Liver (tissue), 9 donors: ENCODE measurements around the gene MAPKBP1. TPM values are rescaled to one million over a fixed set of nuclear protein-coding genes. Genes with fewer than 3 reads are reported as not detected.

Experiments used
- DNase-seq: peaks from one replicate; pipeline ENCODE4 v3.0.0-alpha.2; 2017; ENCODE audit warnings: low spot score
- H3K27ac ChIP-seq, 2 donors: one replicate each; pipeline ENCODE4 v1.7.0; 2013; ENCODE audit warnings: inconsistent platforms in 2 of 2, low read length in 2 of 2, control low read depth in 1 of 2, low read depth in 1 of 2, mild to moderate bottlenecking in 1 of 2
- H3K27me3 ChIP-seq, 4 donors: one replicate each; pipeline versions ENCODE4 v1.6.1 to v1.7.0; 2013; ENCODE audit warnings: low read length in 3 of 4, inconsistent platforms in 1 of 4, mild to moderate bottlenecking in 1 of 4, moderate library complexity in 1 of 4; ENCODE audit not compliant: control insufficient read depth in 4 of 4, insufficient read depth in 4 of 4
- H3K36me3 ChIP-seq, 4 donors: one replicate each; pipeline versions ENCODE4 v1.6.1 to v1.7.0; 2013; ENCODE audit warnings: low read length in 3 of 4, mild to moderate bottlenecking in 3 of 4, low read depth in 1 of 4, moderate library complexity in 1 of 4; ENCODE audit not compliant: control insufficient read depth in 4 of 4, insufficient read depth in 3 of 4
- H3K4me1 ChIP-seq, 4 donors: one replicate each; pipeline versions ENCODE4 v1.6.1 to v1.7.0; 2013; ENCODE audit warnings: low read length in 3 of 4, mild to moderate bottlenecking in 3 of 4, moderate library complexity in 1 of 4; ENCODE audit not compliant: control insufficient read depth in 4 of 4, insufficient read depth in 4 of 4
- H3K4me3 ChIP-seq, 3 donors: one replicate each; pipeline versions ENCODE4 v1.6.1 to v1.7.0; 2013; ENCODE audit warnings: low read length in 3 of 3, control low read depth in 1 of 3, low read depth in 1 of 3, mild to moderate bottlenecking in 1 of 3
- H3K9ac ChIP-seq, 2 donors: one replicate each; pipeline ENCODE4 v1.7.0; 2013; ENCODE audit warnings: low read length in 2 of 2, mild to moderate bottlenecking in 2 of 2, moderate library complexity in 2 of 2, control low read depth in 1 of 2, low read depth in 1 of 2
- H3K9me3 ChIP-seq, 4 donors: one replicate each; pipeline versions ENCODE4 v1.6.1 to v1.7.0; 2013; ENCODE audit warnings: low read length in 3 of 4; ENCODE audit not compliant: control insufficient read depth in 4 of 4
- CTCF ChIP-seq: fragments of 150-350 bp; IDR thresholded peaks from 2 replicates; pipeline ENCODE4 v1.5.1; 2017; ENCODE audit warnings: improper control_type of control experiment, low read depth, low read length; ENCODE audit not compliant: missing input control
- EGR1 ChIP-seq, 2 donors: IDR thresholded peaks; 2 replicates each; pipeline ENCODE4 v1.6.1; 2016 to 2018; ENCODE audit warnings: antibody characterized with exemption in 2 of 2, low read depth in 2 of 2
- FOXA1 ChIP-seq: IDR thresholded peaks from 2 replicates; pipeline ENCODE4 v1.6.1; 2016; ENCODE audit warnings: antibody characterized with exemption
- FOXA2 ChIP-seq: IDR thresholded peaks from 2 replicates; pipeline ENCODE4 v1.6.1; 2016; ENCODE audit warnings: antibody characterized with exemption
- GABPA ChIP-seq, 2 donors: IDR thresholded peaks in 1 of 2; conservative IDR thresholded peaks in 1 of 2; 2 replicates each; pipeline ENCODE4 v1.6.1; 2016; ENCODE audit warnings: antibody characterized with exemption in 2 of 2, mild to moderate bottlenecking in 1 of 2, moderate library complexity in 1 of 2
- HNF4A ChIP-seq, 2 donors: conservative IDR thresholded peaks; 2 replicates each; pipeline ENCODE4 v1.6.1; 2016; ENCODE audit warnings: antibody characterized with exemption in 2 of 2, mild to moderate bottlenecking in 2 of 2
- HNF4G ChIP-seq: IDR thresholded peaks from 2 replicates; pipeline ENCODE4 v1.6.1; 2016; ENCODE audit warnings: antibody characterized with exemption
- JUND ChIP-seq, 2 donors: IDR thresholded peaks; 2 replicates each; pipeline ENCODE4 v1.6.1; 2016; ENCODE audit warnings: antibody characterized with exemption in 2 of 2
- MAX ChIP-seq: IDR thresholded peaks from 2 replicates; pipeline ENCODE4 v1.6.1; 2016; ENCODE audit warnings: antibody characterized with exemption
- NR2F2 ChIP-seq: IDR thresholded peaks from 2 replicates; pipeline ENCODE4 v1.6.1; 2016; ENCODE audit warnings: antibody characterized with exemption
- RAD21 ChIP-seq, 2 donors: IDR thresholded peaks; 2 replicates each; pipeline ENCODE4 v1.6.1; 2016; ENCODE audit warnings: antibody characterized with exemption in 2 of 2, mild to moderate bottlenecking in 2 of 2
- RXRA ChIP-seq, 2 donors: IDR thresholded peaks; 2 replicates each; pipeline ENCODE4 v1.6.1; 2017 to 2018; ENCODE audit warnings: antibody characterized with exemption in 2 of 2, mild to moderate bottlenecking in 1 of 2
- SP1 ChIP-seq: IDR thresholded peaks from 2 replicates; pipeline ENCODE4 v1.6.1; 2018; ENCODE audit warnings: antibody characterized with exemption, mild to moderate bottlenecking
- TAF1 ChIP-seq: conservative IDR thresholded peaks from 2 replicates; pipeline ENCODE4 v1.6.1; 2016; ENCODE audit warnings: antibody characterized with exemption, mild to moderate bottlenecking
- YY1 ChIP-seq: IDR thresholded peaks from 2 replicates; pipeline ENCODE4 v1.6.1; 2016; ENCODE audit warnings: antibody characterized with exemption, mild to moderate bottlenecking
- ZBTB33 ChIP-seq: IDR thresholded peaks from 2 replicates; pipeline ENCODE4 v1.6.1; 2016; ENCODE audit warnings: antibody characterized with exemption
- WGBS: extraction: QIAGEN DNeasy Blood & Tissue Kit; methylation state at CpG from one replicate; pipeline ENCODE4 v1.1.7; 2013; 5-methylcytosine and 5-hydroxymethylcytosine counted together
- polyA plus RNA-seq, 2 donors: library from polyadenylated mRNA; stranded (reverse) in 1 of 2; unstranded in 1 of 2; fragments of 200-250 nt in 1 of 2; fragments of >200 nt in 1 of 2; fragmentation: Nextera tagmentation in 1 of 2; extraction: Ambion mirVana in 1 of 2; gene quantifications; one replicate each; pipeline versions ENCODE4 v1.2.1 to v1.2.3, GENCODE V29; 2013 to 2015
- total RNA-seq, 2 donors: library from RNA; depleted of rRNA; stranded (reverse); fragments of >200 nt; gene quantifications; one replicate each; pipeline ENCODE4 v1.2.3, GENCODE V29; 2014
- TF ChIP-seq, protein P1 (sequence below): IDR thresholded peaks from 2 replicates; pipeline ENCODE4 v1.6.1; 2016; ENCODE audit warnings: antibody characterized with exemption, mild to moderate bottlenecking
- donor health status: healthy.
- donor health status: healthy.
- donor health status: healthy.
- donor health status: healthy.
- donor health status: healthy.

MAPKBP1 gene
- total and polyA plus RNA-seq, 4 donors: 0.89 to 10.3 (median 2.7) TPM

GRCh38 chr15:41834096-41834495 is 59.8 kb downstream of the MAPKBP1 start:
- H3K4me1 ChIP-seq: peaks cover 0 to 2% (median under 1%) of the 10 kb centered on the region in 4 donors
- H3K27ac ChIP-seq: no peak overlapping the region
- no peaks in the 10 kb centered on the region for H3K9me3 ChIP-seq
- WGBS: 89% methylated on average over 3 of the region's 3 CpGs
- no peak for TF ChIP-seq FOXA1
- no peak for TF ChIP-seq YY1
- TF ChIP-seq HNF4A (conservative IDR thresholded peaks at IDR 0.05): no peak
- TF ChIP-seq EGR1 (IDR thresholded peaks at IDR 0.05; ENCODE audit: low read depth in 2 of 2): no peak
- no peak for TF ChIP-seq JUND (IDR thresholded peaks at IDR 0.05)
- no peak for TF ChIP-seq GABPA (IDR thresholded peaks at IDR 0.05 in 1 of 2, conservative IDR thresholded peaks at IDR 0.05 in 1 of 2)
- TF ChIP-seq MAX: no peak
- TF ChIP-seq, protein P1, sequence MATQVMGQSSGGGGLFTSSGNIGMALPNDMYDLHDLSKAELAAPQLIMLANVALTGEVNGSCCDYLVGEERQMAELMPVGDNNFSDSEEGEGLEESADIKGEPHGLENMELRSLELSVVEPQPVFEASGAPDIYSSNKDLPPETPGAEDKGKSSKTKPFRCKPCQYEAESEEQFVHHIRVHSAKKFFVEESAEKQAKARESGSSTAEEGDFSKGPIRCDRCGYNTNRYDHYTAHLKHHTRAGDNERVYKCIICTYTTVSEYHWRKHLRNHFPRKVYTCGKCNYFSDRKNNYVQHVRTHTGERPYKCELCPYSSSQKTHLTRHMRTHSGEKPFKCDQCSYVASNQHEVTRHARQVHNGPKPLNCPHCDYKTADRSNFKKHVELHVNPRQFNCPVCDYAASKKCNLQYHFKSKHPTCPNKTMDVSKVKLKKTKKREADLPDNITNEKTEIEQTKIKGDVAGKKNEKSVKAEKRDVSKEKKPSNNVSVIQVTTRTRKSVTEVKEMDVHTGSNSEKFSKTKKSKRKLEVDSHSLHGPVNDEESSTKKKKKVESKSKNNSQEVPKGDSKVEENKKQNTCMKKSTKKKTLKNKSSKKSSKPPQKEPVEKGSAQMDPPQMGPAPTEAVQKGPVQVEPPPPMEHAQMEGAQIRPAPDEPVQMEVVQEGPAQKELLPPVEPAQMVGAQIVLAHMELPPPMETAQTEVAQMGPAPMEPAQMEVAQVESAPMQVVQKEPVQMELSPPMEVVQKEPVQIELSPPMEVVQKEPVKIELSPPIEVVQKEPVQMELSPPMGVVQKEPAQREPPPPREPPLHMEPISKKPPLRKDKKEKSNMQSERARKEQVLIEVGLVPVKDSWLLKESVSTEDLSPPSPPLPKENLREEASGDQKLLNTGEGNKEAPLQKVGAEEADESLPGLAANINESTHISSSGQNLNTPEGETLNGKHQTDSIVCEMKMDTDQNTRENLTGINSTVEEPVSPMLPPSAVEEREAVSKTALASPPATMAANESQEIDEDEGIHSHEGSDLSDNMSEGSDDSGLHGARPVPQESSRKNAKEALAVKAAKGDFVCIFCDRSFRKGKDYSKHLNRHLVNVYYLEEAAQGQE: no peak
- no peak for TF ChIP-seq SP1
- no peak for TF ChIP-seq HNF4G
- no peak for TF ChIP-seq TAF1
- TF ChIP-seq FOXA2: no peak
- TF ChIP-seq NR2F2: no peak
- TF ChIP-seq CTCF: no peak
- TF ChIP-seq RXRA (IDR thresholded peaks at IDR 0.05): no peak
- TF ChIP-seq RAD21 (IDR thresholded peaks at IDR 0.05): no peak
- H3K9ac ChIP-seq: no peak overlapping the region
- no peaks in the 10 kb centered on the region for H3K27me3 ChIP-seq
- H3K4me3 ChIP-seq: no peak overlapping the region
- H3K36me3 ChIP-seq: peaks cover 0 to 4% (median 0%) of the 10 kb centered on the region in 4 donors
- DNase-seq: no peak

GRCh38 chr15:41836073-41836472 is 61.8 kb downstream of the MAPKBP1 start:
- no peak for DNase-seq
- TF ChIP-seq ZBTB33 (no peak), FOXA1 (no peak), HNF4A (conservative IDR thresholded peaks at IDR 0.05) (no peak), TAF1 (no peak), GABPA (IDR thresholded peaks at IDR 0.05 in 1 of 2, conservative IDR thresholded peaks at IDR 0.05 in 1 of 2) (no peak), EGR1 (IDR thresholded peaks at IDR 0.05; ENCODE audit: low read depth in 2 of 2) (no peak), HNF4G (no peak), JUND (IDR thresholded peaks at IDR 0.05) (no peak), YY1 (no peak), NR2F2 (no peak), RAD21 (IDR thresholded peaks at IDR 0.05) (no peak)
- no peak overlapping the region for H3K4me3 ChIP-seq
- no peak overlapping the region for H3K27ac ChIP-seq
- H3K4me1 ChIP-seq: no peaks in the 10 kb centered on the region
- H3K27me3 ChIP-seq: no peaks in the 10 kb centered on the region
- peaks cover 0 to 6% (median 5%) of the 10 kb centered on the region in 4 donors for H3K36me3 ChIP-seq
- no peaks in the 10 kb centered on the region for H3K9me3 ChIP-seq
- no peak overlapping the region for H3K9ac ChIP-seq
- 83% methylated on average over 6 of the region's 6 CpGs for WGBS
